ENCODE data around the gene ARL5A. TPM values are rescaled to one million over a fixed set of nuclear protein-coding genes. Genes with fewer than 3 reads are reported as not detected.

ARL5A gene
- total and polyA plus RNA-seq, 9 of the 15 experiments (the other 6 are each of a cell fraction or from before 2014, with no cell fraction given), result 16.3 to 117 (median 88.4) TPM

DNA sequence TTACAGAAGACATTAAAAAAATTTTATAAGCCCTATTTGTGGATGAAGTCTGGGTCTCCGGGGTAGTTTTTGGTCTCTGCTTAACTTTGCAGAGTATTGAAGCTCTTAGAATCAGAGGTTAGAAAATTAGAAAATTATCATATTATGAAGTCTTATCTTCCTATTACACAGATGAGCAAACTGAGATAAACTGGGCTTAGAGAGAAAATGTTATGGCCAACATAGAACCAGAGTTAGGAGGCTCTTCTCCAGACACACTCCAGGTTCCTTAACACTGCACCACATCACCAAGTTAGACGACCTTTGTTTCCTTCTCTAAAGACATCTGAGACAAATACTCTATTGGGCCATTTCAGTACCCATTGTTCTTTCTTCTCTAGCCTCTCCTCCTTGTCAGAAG, 57.2 kb downstream of the ARL5A start:
- H3K79me2 ChIP-seq (ENCODE audit: control insufficient read depth, insufficient read depth, low read length), result no peaks in the 10 kb centered on the region
- no peak overlapping the region for H3K4me2 ChIP-seq (ENCODE audit: insufficient read depth, low read length)
- peak; percentile 22 for TF ChIP-seq CHD4 (IDR thresholded peaks at IDR 0.05; ENCODE audit: insufficient read depth, insufficient replicate concordance, low read depth, low read length, poor library complexity, severe bottlenecking)
- no peak for TF ChIP-seq NFIC (IDR thresholded peaks at IDR 0.05)
- TF ChIP-seq ZNF408 (CRISPR knock-in tag; IDR thresholded peaks at IDR 0.05; ENCODE audit: low read depth), result no peak
- 0 out of 4 replicates have a peak, but pooled peaks of 1 of the 2 experiments have one; percentile 15 for TF ChIP-seq KDM1A (IDR thresholded peaks at IDR 0.05)
- TF ChIP-seq ADNP (tag; IDR thresholded peaks at IDR 0.05), result peak; percentile 86
- TF ChIP-seq ZNF780A (CRISPR knock-in tag; IDR thresholded peaks at IDR 0.05), result no peak
- TF ChIP-seq, protein P1, sequence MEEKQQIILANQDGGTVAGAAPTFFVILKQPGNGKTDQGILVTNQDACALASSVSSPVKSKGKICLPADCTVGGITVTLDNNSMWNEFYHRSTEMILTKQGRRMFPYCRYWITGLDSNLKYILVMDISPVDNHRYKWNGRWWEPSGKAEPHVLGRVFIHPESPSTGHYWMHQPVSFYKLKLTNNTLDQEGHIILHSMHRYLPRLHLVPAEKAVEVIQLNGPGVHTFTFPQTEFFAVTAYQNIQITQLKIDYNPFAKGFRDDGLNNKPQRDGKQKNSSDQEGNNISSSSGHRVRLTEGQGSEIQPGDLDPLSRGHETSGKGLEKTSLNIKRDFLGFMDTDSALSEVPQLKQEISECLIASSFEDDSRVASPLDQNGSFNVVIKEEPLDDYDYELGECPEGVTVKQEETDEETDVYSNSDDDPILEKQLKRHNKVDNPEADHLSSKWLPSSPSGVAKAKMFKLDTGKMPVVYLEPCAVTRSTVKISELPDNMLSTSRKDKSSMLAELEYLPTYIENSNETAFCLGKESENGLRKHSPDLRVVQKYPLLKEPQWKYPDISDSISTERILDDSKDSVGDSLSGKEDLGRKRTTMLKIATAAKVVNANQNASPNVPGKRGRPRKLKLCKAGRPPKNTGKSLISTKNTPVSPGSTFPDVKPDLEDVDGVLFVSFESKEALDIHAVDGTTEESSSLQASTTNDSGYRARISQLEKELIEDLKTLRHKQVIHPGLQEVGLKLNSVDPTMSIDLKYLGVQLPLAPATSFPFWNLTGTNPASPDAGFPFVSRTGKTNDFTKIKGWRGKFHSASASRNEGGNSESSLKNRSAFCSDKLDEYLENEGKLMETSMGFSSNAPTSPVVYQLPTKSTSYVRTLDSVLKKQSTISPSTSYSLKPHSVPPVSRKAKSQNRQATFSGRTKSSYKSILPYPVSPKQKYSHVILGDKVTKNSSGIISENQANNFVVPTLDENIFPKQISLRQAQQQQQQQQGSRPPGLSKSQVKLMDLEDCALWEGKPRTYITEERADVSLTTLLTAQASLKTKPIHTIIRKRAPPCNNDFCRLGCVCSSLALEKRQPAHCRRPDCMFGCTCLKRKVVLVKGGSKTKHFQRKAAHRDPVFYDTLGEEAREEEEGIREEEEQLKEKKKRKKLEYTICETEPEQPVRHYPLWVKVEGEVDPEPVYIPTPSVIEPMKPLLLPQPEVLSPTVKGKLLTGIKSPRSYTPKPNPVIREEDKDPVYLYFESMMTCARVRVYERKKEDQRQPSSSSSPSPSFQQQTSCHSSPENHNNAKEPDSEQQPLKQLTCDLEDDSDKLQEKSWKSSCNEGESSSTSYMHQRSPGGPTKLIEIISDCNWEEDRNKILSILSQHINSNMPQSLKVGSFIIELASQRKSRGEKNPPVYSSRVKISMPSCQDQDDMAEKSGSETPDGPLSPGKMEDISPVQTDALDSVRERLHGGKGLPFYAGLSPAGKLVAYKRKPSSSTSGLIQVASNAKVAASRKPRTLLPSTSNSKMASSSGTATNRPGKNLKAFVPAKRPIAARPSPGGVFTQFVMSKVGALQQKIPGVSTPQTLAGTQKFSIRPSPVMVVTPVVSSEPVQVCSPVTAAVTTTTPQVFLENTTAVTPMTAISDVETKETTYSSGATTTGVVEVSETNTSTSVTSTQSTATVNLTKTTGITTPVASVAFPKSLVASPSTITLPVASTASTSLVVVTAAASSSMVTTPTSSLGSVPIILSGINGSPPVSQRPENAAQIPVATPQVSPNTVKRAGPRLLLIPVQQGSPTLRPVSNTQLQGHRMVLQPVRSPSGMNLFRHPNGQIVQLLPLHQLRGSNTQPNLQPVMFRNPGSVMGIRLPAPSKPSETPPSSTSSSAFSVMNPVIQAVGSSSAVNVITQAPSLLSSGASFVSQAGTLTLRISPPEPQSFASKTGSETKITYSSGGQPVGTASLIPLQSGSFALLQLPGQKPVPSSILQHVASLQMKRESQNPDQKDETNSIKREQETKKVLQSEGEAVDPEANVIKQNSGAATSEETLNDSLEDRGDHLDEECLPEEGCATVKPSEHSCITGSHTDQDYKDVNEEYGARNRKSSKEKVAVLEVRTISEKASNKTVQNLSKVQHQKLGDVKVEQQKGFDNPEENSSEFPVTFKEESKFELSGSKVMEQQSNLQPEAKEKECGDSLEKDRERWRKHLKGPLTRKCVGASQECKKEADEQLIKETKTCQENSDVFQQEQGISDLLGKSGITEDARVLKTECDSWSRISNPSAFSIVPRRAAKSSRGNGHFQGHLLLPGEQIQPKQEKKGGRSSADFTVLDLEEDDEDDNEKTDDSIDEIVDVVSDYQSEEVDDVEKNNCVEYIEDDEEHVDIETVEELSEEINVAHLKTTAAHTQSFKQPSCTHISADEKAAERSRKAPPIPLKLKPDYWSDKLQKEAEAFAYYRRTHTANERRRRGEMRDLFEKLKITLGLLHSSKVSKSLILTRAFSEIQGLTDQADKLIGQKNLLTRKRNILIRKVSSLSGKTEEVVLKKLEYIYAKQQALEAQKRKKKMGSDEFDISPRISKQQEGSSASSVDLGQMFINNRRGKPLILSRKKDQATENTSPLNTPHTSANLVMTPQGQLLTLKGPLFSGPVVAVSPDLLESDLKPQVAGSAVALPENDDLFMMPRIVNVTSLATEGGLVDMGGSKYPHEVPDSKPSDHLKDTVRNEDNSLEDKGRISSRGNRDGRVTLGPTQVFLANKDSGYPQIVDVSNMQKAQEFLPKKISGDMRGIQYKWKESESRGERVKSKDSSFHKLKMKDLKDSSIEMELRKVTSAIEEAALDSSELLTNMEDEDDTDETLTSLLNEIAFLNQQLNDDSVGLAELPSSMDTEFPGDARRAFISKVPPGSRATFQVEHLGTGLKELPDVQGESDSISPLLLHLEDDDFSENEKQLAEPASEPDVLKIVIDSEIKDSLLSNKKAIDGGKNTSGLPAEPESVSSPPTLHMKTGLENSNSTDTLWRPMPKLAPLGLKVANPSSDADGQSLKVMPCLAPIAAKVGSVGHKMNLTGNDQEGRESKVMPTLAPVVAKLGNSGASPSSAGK (IDR thresholded peaks at IDR 0.05), result no peak
- TF ChIP-seq GTF2E2 (tag; IDR thresholded peaks at IDR 0.05), result no peak
- TF ChIP-seq RBM25 (IDR thresholded peaks at IDR 0.05; ENCODE audit: low read depth, low read length, severe bottlenecking), result peak; percentile 91
- no peak for TF ChIP-seq SETDB1 (IDR thresholded peaks at IDR 0.05; ENCODE audit: low read length)
- peaks cover 5% of the 10 kb centered on the region for H3K9me1 ChIP-seq (ENCODE audit: control insufficient read depth, insufficient read depth, low read length)
- H3K9me3 ChIP-seq (replicated peaks; ENCODE audit: control insufficient read depth, insufficient read depth, low read depth, low read length), result no peaks in the 10 kb centered on the region
- no peak for ATAC-seq
- peaks cover 11 to 46% of the 10 kb centered on the region in 2 experiments for H3K4me1 ChIP-seq (replicated peaks in 1 of 2; ENCODE audit: control insufficient read depth in 2 of 2, insufficient read depth in 2 of 2, low read length in 2 of 2)
- H3K27ac ChIP-seq (ENCODE audit: extremely low read depth, low read depth, low read length), result no peak overlapping the region
- in situ Hi-C loops (cut with MboI), result no loop called here
- CTCF ChIA-PET (ENCODE audit: low intra/inter-chr PET ratio), result no interaction called here
- BruUV-seq (replicated peaks), result no TSS peak
- no peak for DNase-seq (ENCODE audit: extremely low read depth in 1 of 4, low spot score in 3 of 4)
- H3K27me3 ChIP-seq (ENCODE audit: control insufficient read depth in 2 of 2, insufficient read depth in 2 of 2, low read length in 2 of 2), result no peaks in the 10 kb centered on the region
- H4K20me1 ChIP-seq (replicated peaks; ENCODE audit: control insufficient read depth, insufficient read depth, low read length), result no peaks in the 10 kb centered on the region
- POLR2A ChIA-PET, result no interaction called here
- no peak overlapping the region for H3K4me3 ChIP-seq
- 44% methylated on average over 2 of the region's 2 CpGs for WGBS (ENCODE audit: insufficient coverage, low coverage, missing lambda C conversion rate)
- H3K9ac ChIP-seq (ENCODE audit: insufficient read depth in 1 of 2, low read depth in 2 of 2, low read length in 2 of 2), result no peak overlapping the region
- H3K36me3 ChIP-seq (ENCODE audit: control insufficient read depth, insufficient read depth, low read length), result peaks cover 3% of the 10 kb centered on the region; the same call in 2 of the 3 replicates
- no peak overlapping the region for H2AFZ ChIP-seq (ENCODE audit: low read depth, low read length)
- intact Hi-C loops (cut with micrococcal nuclease), result no loop called here
- no peak for FAIRE-seq

Measured in K562 (cell line).